OCI-LY1 (cell line): ENCODE data around the gene MCTP2.

Experiments
- H2AFZ ChIP-seq: fragments of 200-600 bp; sonication (generic), shearing (Covaris generic); 2 replicates; pipeline ENCODE4 v1.6.0; 2014; ENCODE audit warnings: antibody characterized with exemption, mild to moderate bottlenecking, low read length
- H3F3A ChIP-seq: fragments of 200-600 bp; sonication (generic), shearing (Covaris generic); 2 replicates; pipeline ENCODE4 v1.6.0; 2014; ENCODE audit warnings: mild to moderate bottlenecking, antibody characterized with exemption, low read length, moderate library complexity; ENCODE audit not compliant: insufficient read depth
- H3K27ac ChIP-seq: fragments of 200-600 bp; sonication (generic); 2 replicates; pipeline ENCODE4 v1.5.1; 2014; ENCODE audit warnings: low read length, mixed run types, mild to moderate bottlenecking, low read depth; ENCODE audit not compliant: poor library complexity, severe bottlenecking
- H3K27me3 ChIP-seq: fragments of 200-600 bp; sonication (generic); 2 replicates; pipeline ENCODE4 v1.6.0; 2014; ENCODE audit warnings: antibody characterized with exemption, mild to moderate bottlenecking, low read length, moderate library complexity; ENCODE audit not compliant: insufficient read depth
- H3K36me3 ChIP-seq: fragments of 200-600 bp; sonication (generic); 2 replicates; pipeline ENCODE4 v1.6.1; 2014; ENCODE audit warnings: mild to moderate bottlenecking, antibody characterized with exemption, low read length, moderate library complexity, mixed read lengths; ENCODE audit not compliant: insufficient read depth
- H3K4me1 ChIP-seq: fragments of 200-600 bp; sonication (generic); 2 replicates; pipeline ENCODE4 v1.5.1; 2014; ENCODE audit warnings: mild to moderate bottlenecking, low read length, moderate library complexity; ENCODE audit not compliant: insufficient read depth, severe bottlenecking
- H3K4me2 ChIP-seq: fragments of 200-600 bp; sonication (generic), shearing (Covaris generic); 2 replicates; pipeline ENCODE4 v1.6.1; 2014; ENCODE audit warnings: low read length
- H3K4me3 ChIP-seq: fragments of 200-600 bp; sonication (generic); 2 replicates; pipeline ENCODE4 v1.5.1; 2014; ENCODE audit warnings: low read length, low read depth, mild to moderate bottlenecking, mixed read lengths; ENCODE audit not compliant: poor library complexity, severe bottlenecking
- H3K79me2 ChIP-seq: fragments of 200-600 bp; shearing (Covaris generic); 2 replicates; pipeline ENCODE4 v1.6.1; 2016; ENCODE audit warnings: mixed run types, low read length, mixed read lengths; ENCODE audit not compliant: insufficient read depth
- H3K9ac ChIP-seq: fragments of 200-600 bp; sonication (generic), shearing (Covaris generic); 2 replicates; pipeline ENCODE4 v1.6.1; 2014; ENCODE audit warnings: mild to moderate bottlenecking, low read length, mixed read lengths
- H3K9me2 ChIP-seq: fragments of 200-600 bp; sonication (generic), shearing (Covaris generic); 2 replicates; pipeline ENCODE4 v1.6.1; 2014; ENCODE audit warnings: low read depth, mild to moderate bottlenecking, low read length, mixed read lengths
- H3K9me3 ChIP-seq: fragments of 200-600 bp; shearing (Covaris generic); 2 replicates; pipeline ENCODE4 v1.6.1; 2014; ENCODE audit warnings: low read length, mixed read lengths
- H4K20me1 ChIP-seq: fragments of 200-600 bp; sonication (generic), shearing (Covaris generic); 2 replicates; pipeline ENCODE4 v1.6.0; 2016; ENCODE audit warnings: mild to moderate bottlenecking, low read length; ENCODE audit not compliant: insufficient read depth
- CTCF ChIP-seq: fragments of 200-600 bp; sonication (generic), shearing (Covaris generic); IDR thresholded peaks from 2 replicates; pipeline ENCODE4 v1.5.1; 2017; ENCODE audit warnings: mild to moderate bottlenecking, antibody characterized with exemption, low read length, moderate library complexity, mixed read lengths
- EZH2 ChIP-seq: fragments of 200-600 bp; sonication (generic), shearing (Covaris generic); IDR thresholded peaks from 2 replicates; pipeline ENCODE4 v1.8.0; 2017; ENCODE audit warnings: borderline replicate concordance, mixed run types, mild to moderate bottlenecking, antibody characterized with exemption, low read length, moderate library complexity, mixed read lengths

Gene MCTP2

GRCh38 chr15:94273826-94274225 lies 42.5 kb downstream of the MCTP2 start:
- Histone ChIP-seq H3K9me3 (no peaks in the 10 kb centered on the region), H3F3A (no peaks in the 10 kb centered on the region), H3K36me3 (no peaks in the 10 kb centered on the region), H4K20me1 (no peaks in the 10 kb centered on the region), H3K27me3 (no peaks in the 10 kb centered on the region), H3K4me3 (no peak overlapping the region), H3K9me2 (no peaks in the 10 kb centered on the region), H2AFZ (no peak overlapping the region), H3K9ac (no peak overlapping the region), H3K27ac (peak overlapping the region; percentile 56), H3K4me1 (peaks cover 68% of the 10 kb centered on the region), H3K4me2 (no peak overlapping the region), H3K79me2 (peaks cover 40% of the 10 kb centered on the region)
- TF ChIP-seq CTCF: no peak
- TF ChIP-seq EZH2: no peak

- Histone ChIP-seq H3K36me3 (no peaks in the 10 kb centered on the region), H3K9me3 (no peaks in the 10 kb centered on the region), H3K27me3 (no peaks in the 10 kb centered on the region), H3K79me2 (peaks cover 37% of the 10 kb centered on the region), H3K9ac (no peak overlapping the region), H3K27ac (peak overlapping the region; percentile 13), H3F3A (no peaks in the 10 kb centered on the region), H3K9me2 (no peaks in the 10 kb centered on the region), H2AFZ (no peak overlapping the region), H3K4me2 (no peak overlapping the region), H4K20me1 (no peaks in the 10 kb centered on the region), H3K4me1 (peaks cover 73% of the 10 kb centered on the region), H3K4me3 (no peak overlapping the region)
- TF ChIP-seq EZH2: no peak
- TF ChIP-seq CTCF: no peak
Measured at GRCh38 chr15:94274745-94275144, 43.4 kb downstream of the MCTP2 start.

- Histone ChIP-seq H2AFZ (no peak overlapping the region), H3K79me2 (peaks cover 40% of the 10 kb centered on the region), H3K27me3 (no peaks in the 10 kb centered on the region), H3K36me3 (peaks cover 23% of the 10 kb centered on the region), H4K20me1 (no peaks in the 10 kb centered on the region), H3K4me1 (peaks cover 61% of the 10 kb centered on the region), H3K9me3 (0 out of 2 replicates have a peak, but pooled peaks cover 4% of the 10 kb centered on the region), H3K9ac (no peak overlapping the region), H3K4me2 (peak overlapping the region; percentile 16; the same call in 1 of the 2 replicates), H3K27ac (no peak overlapping the region), H3K9me2 (no peaks in the 10 kb centered on the region), H3F3A (no peaks in the 10 kb centered on the region), H3K4me3 (no peak overlapping the region)
- TF ChIP-seq EZH2: no peak
- TF ChIP-seq CTCF: no peak
Measured at GRCh38 chr15:94277485-94277884, 46.1 kb downstream of the MCTP2 start.
